Measurements from ENCODE around the gene FAM184A. TPM values are rescaled to one million over a fixed set of nuclear protein-coding genes. Genes with fewer than 3 reads are reported as not detected.

FAM184A gene
- total RNA-seq, 6 donors from 2014 or later: 8.4 to 75.4 (median 39.5) TPM

DNA sequence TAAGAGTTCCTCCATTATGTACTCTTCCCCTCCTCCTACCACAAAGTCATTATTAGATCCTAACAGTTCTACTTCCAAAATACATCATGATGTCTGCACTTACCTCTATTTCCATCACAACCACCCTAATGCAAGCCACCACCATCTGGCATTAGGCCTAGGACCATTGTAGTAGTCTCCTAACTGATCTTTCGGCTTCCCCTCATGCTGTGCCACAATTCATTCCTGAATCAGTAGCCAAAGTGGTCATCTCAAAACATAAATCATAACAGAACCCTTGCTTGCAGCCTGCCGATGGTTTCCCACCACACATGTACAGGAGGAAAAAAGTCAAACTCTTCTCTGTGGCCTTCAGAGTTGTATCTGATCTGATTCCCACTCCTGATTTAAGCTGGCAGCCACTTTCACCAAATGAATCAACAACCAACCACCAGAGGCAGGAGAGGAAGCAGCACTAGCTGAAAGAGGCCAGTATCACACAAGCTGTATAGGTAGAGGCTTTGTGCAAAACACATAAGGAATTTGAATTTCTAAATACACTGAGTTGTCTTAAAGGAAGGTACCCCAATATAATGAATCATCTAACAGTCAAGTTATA, 26.1 kb downstream of the FAM184A start:
- Histone ChIP-seq H3K4me3 (no peak overlapping the region), H3K36me3 (no peaks in the 10 kb centered on the region), H3K27ac (no peak overlapping the region), H3K9me3 (no peaks in the 10 kb centered on the region), H3K27me3 (no peaks in the 10 kb centered on the region), H3K4me1 (no peaks in the 10 kb centered on the region)
- ATAC-seq (ENCODE audit: low FRiP score in 2 of 2): no peak
- DNase-seq: no peak
- WGBS, 2 donors: 70 to 82% methylated on average over 2 of the region's 2 CpGs
- TF ChIP-seq POLR2AphosphoS5 (IDR thresholded peaks at IDR 0.05) (no peak), POLR2A (IDR thresholded peaks at IDR 0.05) (no peak), EP300 (IDR thresholded peaks at IDR 0.05) (no peak)
- TF ChIP-seq, protein P1, sequence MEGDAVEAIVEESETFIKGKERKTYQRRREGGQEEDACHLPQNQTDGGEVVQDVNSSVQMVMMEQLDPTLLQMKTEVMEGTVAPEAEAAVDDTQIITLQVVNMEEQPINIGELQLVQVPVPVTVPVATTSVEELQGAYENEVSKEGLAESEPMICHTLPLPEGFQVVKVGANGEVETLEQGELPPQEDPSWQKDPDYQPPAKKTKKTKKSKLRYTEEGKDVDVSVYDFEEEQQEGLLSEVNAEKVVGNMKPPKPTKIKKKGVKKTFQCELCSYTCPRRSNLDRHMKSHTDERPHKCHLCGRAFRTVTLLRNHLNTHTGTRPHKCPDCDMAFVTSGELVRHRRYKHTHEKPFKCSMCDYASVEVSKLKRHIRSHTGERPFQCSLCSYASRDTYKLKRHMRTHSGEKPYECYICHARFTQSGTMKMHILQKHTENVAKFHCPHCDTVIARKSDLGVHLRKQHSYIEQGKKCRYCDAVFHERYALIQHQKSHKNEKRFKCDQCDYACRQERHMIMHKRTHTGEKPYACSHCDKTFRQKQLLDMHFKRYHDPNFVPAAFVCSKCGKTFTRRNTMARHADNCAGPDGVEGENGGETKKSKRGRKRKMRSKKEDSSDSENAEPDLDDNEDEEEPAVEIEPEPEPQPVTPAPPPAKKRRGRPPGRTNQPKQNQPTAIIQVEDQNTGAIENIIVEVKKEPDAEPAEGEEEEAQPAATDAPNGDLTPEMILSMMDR (IDR thresholded peaks at IDR 0.05): no peak

GRCh38 chr6:119044255-119044654, 34.2 kb downstream of the FAM184A start:
- DNase-seq (no peak), ATAC-seq (ENCODE audit: low FRiP score in 2 of 2) (no peak)
- Histone ChIP-seq H3K9me3 (no peaks in the 10 kb centered on the region), H3K4me1 (peaks cover 0 to 13% (median 0%) of the 10 kb centered on the region in 4 donors), H3K27me3 (no peaks in the 10 kb centered on the region), H3K27ac (no peak overlapping the region), H3K4me3 (no peak overlapping the region), H3K36me3 (no peaks in the 10 kb centered on the region)
- 71 to 80% methylated on average over 5 of the region's 5 CpGs for WGBS, 2 donors
- TF ChIP-seq POLR2A (IDR thresholded peaks at IDR 0.05): no peak
- TF ChIP-seq POLR2AphosphoS5 (IDR thresholded peaks at IDR 0.05): no peak
- TF ChIP-seq, protein P1 (IDR thresholded peaks at IDR 0.05): no peak
- TF ChIP-seq EP300 (IDR thresholded peaks at IDR 0.05): no peak

GRCh38 chr6:119043783-119044182, 34.7 kb downstream of the FAM184A start:
- DNase-seq (no peak), ATAC-seq (ENCODE audit: low FRiP score in 2 of 2) (no peak)
- TF ChIP-seq, protein P1 (IDR thresholded peaks at IDR 0.05): no peak
- TF ChIP-seq POLR2AphosphoS5 (IDR thresholded peaks at IDR 0.05) (no peak), POLR2A (IDR thresholded peaks at IDR 0.05) (no peak), EP300 (IDR thresholded peaks at IDR 0.05) (no peak)
- no peaks in the 10 kb centered on the region for H3K27me3 ChIP-seq
- no peaks in the 10 kb centered on the region for H3K9me3 ChIP-seq
- H3K27ac ChIP-seq: no peak overlapping the region
- peaks cover 0 to 16% (median 0%) of the 10 kb centered on the region in 4 donors for H3K4me1 ChIP-seq
- no peak overlapping the region for H3K4me3 ChIP-seq
- no peaks in the 10 kb centered on the region for H3K36me3 ChIP-seq

GRCh38 chr6:119043265-119043664, 35.2 kb downstream of the FAM184A start:
- DNase-seq (no peak), ATAC-seq (ENCODE audit: low FRiP score in 2 of 2) (no peak)
- H3K4me1 ChIP-seq: peaks cover 0 to 16% (median 0%) of the 10 kb centered on the region in 4 donors
- TF ChIP-seq POLR2A (IDR thresholded peaks at IDR 0.05) (no peak), EP300 (IDR thresholded peaks at IDR 0.05) (no peak), POLR2AphosphoS5 (IDR thresholded peaks at IDR 0.05) (no peak)
- TF ChIP-seq, protein P1 (IDR thresholded peaks at IDR 0.05): no peak
- no peaks in the 10 kb centered on the region for H3K27me3 ChIP-seq
- WGBS, 2 donors: 86 to 91% methylated on average over 1 of the region's 1 CpG
- no peak overlapping the region for H3K27ac ChIP-seq
- H3K4me3 ChIP-seq: no peak overlapping the region
- no peaks in the 10 kb centered on the region for H3K9me3 ChIP-seq
- H3K36me3 ChIP-seq: no peaks in the 10 kb centered on the region

DNA sequence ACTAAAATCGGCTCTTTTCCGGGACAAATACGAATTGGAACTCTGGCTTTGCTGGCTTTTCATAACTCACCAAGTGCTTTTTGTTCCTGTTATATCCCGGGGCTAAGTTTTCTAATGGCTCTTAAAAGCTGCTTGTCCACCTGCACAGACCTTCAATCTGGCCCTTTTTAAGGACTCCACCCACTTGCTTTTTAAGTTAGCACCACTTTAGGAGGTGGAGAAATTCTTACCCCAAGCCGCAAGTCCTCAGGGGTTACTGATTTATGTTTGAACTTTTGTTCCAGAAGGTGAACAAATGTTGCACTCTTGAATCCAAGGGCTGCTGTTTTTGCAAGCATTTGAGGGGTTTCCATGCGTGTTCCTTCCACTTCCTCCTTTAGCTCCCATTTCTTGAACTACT, 37.8 kb downstream of the FAM184A start:
- ATAC-seq (ENCODE audit: low FRiP score in 2 of 2): peak; percentile 63 to 92
- H3K4me3 ChIP-seq: peak overlapping the region in 2 of 4 donors; percentile 6 to 20
- TF ChIP-seq POLR2A (IDR thresholded peaks at IDR 0.05) (no peak), POLR2AphosphoS5 (IDR thresholded peaks at IDR 0.05) (no peak), EP300 (IDR thresholded peaks at IDR 0.05) (no peak)
- TF ChIP-seq, protein P1 (IDR thresholded peaks at IDR 0.05): no peak
- H3K27ac ChIP-seq: peak overlapping the region; percentile 5 to 80 (median 74)
- WGBS, 2 donors: 59 to 76% methylated on average over 6 of the region's 6 CpGs
- no peaks in the 10 kb centered on the region for H3K27me3 ChIP-seq
- no peaks in the 10 kb centered on the region for H3K36me3 ChIP-seq
- peaks cover 0 to 16% (median 0%) of the 10 kb centered on the region in 4 donors for H3K4me1 ChIP-seq
- H3K9me3 ChIP-seq: no peaks in the 10 kb centered on the region
- peak in 1 of 2 donors; percentile 38 for DNase-seq
